Endometrial microvascular endothelial cells (primary cell): ENCODE data around the gene BEST1. TPM values are rescaled to one million over a fixed set of nuclear protein-coding genes. Genes with fewer than 3 reads are reported as not detected.

ENCODE experiments used
- in situ Hi-C: cut with HindIII; loops from 2 replicates; pipeline ENCODE4 v1.10.0; 2017; ENCODE audit warnings: low sequenced_read_pairs, low pct_unique_long_range_greater_than_20kb; ENCODE audit errors: inconsistent ontology term
- total RNA-seq: library from RNA; depleted of rRNA; stranded (reverse); fragments of >200 nt; gene quantifications from one replicate; pipeline ENCODE4 v1.2.3, GENCODE V29; 2015; ENCODE audit errors: inconsistent ontology term

Gene BEST1
- total RNA-seq, 1 donor from 2014 or later = under 0.01 TPM

- in situ Hi-C loops = no loop called here
These were observed 22.0 kb downstream of the BEST1 start for GRCh38 chr11:61972112-61972671.

GRCh38 chr11:61972672-61973475, 22.7 kb downstream of the BEST1 start:
- in situ Hi-C loops = no loop called here

GRCh38 chr11:61973476-61974162, 23.5 kb downstream of the BEST1 start:
- in situ Hi-C loops = no loop called here

DNA sequence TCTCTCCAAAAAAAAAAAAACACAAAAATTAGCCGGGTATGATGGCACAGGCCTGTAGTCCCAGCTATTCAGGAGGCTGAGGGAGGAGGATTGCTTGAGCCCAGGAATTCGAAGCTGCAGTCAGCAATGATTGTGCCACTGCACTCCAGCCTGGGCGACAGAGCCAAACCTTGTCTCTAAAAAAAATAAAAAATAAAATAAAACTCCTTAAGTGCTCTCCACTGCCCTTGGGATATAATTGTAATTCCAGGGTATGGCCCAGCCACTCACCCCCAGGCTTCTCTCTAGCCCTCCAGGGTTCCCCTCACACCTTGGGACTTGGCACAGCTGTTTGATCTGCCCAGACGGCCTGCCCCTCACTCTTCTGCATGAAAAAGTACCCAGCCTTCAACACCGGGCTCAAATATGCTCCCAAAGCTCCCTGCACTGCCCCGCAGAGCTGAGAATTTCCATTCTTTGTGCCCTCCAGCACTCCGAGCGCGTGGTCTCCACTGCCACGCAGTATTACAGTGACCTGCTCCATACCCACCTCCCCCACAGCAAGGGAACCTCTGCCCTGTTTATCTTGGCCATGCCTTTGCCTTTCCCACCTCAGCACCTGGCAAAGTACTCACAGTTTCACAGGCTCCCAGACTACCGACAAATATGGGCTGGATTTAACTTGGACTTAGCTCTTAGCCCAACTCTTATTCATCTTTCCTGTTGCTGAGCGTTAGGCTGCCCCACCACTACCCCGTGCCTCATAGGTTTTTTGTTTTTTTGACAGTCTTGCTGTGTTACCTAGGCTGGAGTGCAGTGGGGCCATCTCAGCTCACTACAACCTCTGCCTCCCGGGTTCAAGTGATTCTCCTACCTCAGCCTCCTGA, 24.8 kb downstream of the BEST1 start:
- in situ Hi-C loops = no loop called here

GRCh38 chr11:61975638-61976419, 25.7 kb downstream of the BEST1 start:
- in situ Hi-C loops = no loop called here

DNA sequence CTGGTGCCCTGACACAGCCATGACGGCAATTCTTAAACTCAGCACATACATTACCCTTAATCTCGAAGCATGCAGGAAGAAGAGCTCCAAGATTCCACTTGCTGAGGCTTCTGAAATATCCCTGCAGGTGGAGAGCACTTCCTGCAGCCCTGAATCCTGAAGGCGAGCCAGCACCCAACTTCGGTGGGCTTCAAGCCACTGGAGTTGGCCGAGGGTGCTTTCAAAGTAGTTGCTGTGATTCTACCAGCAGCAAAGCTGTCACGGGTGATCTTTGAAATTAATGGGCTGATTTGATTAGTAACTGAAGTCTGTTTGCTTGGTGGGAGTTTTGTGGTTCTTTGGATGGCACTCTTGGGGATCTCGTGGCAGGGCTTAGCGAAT, 26.3 kb downstream of the BEST1 start:
- in situ Hi-C loops = no loop called here

DNA sequence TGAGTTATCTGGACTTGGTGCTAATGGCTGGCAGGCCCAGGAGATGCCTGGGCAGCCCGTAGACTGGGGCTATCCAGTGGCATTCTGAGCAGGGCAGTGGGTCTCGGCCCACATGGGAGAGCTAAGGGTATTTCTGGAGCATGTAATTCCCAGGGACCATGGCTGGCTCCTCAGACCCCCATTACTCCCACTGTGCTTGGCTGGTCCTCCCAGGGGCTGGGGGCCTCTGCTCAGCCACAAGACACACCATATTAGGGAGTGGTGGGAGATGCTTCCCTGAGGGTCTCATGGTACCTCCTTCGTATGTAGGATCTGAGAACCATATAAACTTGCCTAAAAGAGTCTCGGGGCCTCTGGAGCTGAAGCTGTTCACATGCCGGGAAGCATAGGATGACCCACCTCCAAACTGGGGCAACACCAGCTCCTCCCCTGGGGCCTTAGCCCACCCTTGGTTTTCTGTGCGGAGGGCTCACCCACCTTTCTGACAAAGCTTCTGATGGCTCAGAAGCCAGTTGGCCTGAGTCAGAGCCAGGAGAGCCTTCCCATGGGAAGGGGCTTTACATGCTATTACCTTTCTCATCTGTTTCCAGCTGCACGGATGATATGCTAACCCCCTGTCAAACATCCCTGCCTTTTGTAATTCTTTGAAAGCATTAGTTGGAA, 26.8 kb downstream of the BEST1 start:
- in situ Hi-C loops = no loop called here

DNA sequence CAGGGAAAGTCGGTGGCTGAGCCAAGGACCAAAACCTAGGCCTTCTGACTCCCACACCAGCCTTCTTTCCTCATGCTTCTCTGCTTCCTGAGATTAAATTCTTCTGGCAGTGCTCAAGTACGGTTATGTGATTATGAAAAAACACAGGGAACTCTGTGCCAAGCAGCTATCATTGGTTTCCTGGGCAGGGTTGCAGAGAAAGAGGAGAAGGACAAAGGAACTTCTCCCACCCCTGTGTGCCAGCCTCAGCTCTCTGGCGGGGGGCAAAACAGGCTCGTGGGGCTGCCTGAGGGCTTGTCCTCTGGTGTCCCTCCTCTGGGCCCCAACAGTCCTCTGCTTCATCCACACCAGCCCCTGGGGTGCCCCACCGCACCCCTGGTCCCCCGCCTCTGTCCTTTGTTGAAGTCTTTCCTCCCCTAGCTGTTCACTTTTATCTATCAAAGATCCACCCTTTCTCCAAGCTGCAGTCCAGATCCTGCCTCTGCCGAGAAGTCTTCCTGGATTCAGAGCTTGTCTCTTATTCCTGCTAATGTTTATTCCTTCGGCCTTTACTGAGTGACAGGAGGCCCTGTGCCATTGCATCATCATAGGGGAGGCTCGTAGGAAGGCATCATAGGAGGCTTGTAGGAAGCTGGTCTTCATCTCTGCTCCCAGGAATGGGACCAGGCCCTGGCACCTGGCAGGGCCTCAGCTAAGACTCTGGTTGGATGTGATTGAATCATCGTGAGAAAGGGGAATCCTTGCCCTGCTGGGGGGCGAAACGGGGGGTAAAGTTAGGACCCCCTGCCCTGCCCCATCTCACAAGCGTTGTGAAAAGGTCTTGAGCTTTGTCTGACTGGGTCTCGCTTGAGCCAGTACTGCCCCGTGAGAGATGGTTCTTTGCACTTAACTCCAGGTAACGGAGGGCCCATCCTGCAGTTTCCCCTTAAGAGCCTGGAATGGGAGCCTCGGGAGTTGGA, 28.8 kb downstream of the BEST1 start:
- in situ Hi-C loops = no loop called here

DNA sequence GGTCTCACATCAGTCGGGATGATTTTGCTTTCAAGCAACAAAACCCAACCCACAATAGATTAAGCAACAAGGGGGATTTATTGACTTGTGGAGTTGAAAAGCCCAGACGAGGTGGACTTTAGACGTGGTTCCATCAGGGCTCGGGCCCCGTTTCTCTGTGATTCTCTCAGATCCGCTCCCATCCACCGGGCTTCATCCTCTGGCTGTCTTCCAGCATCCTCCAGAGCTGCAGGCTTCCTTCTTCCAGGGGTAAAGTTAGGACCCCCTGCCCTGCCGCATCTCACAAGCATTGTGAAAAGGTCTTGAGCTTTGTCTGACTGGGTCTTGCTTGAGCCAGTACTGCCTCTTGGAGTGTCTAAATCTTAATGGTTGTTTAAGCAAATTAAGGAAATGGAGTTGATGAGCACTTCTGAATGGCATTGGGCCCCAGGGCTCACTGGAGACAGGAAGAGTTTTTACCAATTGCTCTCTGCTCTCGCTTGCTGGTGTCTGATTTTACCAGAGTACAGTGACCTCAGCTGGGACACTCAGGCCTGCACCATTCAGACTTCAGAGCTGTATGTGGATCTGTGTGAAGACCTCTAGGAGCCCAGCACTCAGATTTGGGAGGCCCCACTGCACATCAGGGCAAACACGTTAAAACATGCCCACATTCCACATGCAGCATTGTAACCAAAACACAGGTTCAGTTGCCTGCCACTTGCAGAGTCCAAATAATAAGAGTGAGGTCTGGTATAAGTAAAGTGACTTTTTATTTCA, 30.8 kb downstream of the BEST1 start:
- in situ Hi-C loops = no loop called here

DNA sequence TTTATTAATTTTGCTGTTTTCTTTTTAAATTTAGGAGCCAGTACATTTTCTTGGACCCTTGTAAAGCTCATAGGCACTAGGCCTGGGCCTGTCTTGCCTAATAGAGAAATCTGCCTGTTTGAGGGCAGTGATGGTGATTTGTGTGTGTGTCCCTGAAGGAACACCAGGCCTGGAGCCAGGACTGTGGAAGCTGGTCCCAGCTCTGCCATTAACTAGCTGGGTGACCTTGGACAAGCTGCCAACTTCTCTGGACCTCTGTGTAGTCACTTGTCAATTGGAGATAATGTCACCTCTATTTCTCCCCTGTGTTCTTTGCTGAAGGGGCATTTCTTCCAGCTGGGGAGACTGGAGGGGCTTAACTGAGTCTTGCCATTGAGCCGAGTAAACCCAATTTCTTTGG, 33.3 kb downstream of the BEST1 start:
- in situ Hi-C loops = no loop called here

- in situ Hi-C loops = no loop called here
These were observed 35.7 kb downstream of the BEST1 start for GRCh38 chr11:61985869-61986268.

DNA sequence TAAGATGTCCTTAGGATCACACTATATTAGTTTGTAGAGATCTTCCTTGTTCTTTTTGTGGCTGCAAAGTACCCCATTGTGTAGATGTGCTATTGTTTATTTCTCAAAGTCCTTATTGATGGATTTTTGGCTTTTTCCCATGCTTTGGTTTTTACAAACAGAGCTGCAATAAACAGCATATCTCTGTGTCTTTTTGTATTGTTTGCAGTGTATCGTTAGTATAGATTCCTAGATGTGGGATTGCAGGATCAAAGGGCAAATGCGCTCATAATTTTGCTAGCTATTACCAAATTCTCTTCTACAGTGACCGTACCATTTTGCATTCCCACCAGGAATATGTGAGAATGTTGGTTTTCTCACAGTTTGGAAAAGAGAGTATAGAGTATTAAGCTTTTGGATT, 44.8 kb downstream of the BEST1 start:
- in situ Hi-C loops = no loop called here

DNA sequence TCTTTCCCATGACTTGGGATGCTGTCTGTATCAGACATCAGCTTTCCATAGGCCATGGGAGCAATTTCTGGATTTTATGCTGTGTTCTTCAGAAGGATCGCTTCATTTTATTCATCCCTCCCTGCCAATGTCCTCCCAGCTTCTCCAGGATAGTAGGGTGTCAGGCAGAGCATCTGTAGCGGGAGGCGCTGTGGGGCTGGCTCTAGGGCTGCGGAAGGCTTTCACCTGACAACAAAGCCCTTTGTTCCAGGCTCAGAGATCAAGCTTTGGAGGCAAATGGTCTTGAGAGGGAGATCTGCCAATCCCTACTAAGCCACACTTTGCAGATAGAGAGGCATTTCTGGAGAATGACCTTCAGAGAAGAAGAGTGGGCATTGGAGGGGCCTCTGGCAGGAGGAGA, 46.8 kb downstream of the BEST1 start:
- in situ Hi-C loops = no loop called here

DNA sequence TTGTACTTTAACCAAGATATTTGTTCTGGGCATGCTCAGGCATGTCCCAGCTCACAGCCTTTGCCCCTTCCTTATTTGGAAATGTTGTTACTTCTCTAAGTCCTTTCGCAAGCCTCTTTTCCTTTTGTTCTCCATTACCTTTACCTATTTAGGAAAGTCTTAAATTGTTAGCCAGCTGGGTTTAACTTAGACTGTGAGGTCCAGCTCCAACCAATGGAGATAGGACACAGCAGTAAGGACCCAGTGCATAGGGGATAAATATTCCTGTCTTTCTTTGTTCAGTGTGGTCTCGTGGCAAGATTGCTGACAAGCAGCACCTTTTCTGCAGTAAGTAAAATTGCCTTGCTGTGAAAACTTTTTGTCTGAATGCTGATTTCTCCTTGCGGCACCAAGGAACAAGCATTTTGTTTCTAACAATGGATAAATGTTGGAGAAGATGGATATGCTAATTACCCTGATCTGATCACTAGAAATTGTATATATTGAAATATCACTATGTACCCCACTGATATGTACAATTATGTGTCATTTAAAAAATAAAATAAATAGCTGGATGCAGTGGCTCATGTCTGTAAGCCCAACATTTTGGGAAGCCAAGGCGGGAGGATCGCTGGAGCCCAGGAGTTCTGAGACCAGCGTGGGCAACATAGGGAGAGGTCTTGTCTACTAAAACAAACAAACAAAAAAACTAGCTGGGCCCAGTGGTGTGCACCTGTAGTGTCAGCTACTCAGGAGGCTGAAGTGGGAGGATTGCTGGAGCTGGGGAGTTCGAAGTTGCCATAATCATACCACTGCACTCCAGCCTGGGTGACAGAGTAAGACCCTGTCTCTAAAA, 49.2 kb downstream of the BEST1 start:
- in situ Hi-C loops = no loop called here

DNA sequence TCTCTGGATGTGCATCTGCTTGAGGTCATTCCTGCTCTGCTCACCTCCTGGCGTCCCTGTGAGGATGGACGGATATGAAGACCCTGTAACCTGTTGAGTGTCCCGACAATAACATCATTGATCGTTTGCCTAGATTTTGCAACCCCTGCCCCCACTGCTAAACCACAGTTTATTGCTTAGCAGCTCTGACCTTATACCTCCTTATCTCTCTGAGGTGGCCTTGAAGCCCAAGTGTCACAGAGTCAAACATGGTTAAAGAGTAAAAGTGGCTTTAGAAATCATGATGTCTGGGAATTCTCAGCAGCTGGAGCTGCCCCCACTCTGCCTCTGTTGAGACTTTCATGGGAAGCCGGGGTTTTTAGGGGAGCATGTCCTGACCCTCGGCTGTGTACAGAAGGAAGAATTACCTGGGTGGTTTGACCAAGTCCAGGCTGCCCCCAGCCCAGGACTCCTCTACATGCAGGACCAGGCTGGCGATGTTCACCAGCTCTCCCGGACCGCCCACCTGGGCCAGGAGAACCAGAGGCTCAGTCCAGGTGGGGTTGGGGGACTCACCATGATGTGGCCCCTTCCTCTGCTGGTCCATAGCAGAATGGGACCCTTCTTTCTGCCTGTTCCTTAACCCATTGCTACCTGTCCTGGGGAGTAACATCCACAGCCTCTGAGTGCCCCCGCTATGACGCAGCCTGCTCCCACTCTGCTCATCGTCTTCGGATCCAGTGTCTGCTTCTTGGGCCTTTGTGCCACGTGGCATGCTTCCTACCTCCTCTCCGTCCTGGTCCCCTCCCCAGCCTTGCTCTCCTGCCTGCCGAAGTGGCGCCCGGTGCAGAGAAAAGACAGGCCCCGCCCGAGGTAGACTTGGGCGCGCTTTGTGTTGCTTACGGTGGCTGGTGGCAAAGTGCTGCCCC, 50.6 kb downstream of the BEST1 start:
- in situ Hi-C loops = no loop called here
